ENCODE results near the gene FREY1.

The FREY1 gene

DNA sequence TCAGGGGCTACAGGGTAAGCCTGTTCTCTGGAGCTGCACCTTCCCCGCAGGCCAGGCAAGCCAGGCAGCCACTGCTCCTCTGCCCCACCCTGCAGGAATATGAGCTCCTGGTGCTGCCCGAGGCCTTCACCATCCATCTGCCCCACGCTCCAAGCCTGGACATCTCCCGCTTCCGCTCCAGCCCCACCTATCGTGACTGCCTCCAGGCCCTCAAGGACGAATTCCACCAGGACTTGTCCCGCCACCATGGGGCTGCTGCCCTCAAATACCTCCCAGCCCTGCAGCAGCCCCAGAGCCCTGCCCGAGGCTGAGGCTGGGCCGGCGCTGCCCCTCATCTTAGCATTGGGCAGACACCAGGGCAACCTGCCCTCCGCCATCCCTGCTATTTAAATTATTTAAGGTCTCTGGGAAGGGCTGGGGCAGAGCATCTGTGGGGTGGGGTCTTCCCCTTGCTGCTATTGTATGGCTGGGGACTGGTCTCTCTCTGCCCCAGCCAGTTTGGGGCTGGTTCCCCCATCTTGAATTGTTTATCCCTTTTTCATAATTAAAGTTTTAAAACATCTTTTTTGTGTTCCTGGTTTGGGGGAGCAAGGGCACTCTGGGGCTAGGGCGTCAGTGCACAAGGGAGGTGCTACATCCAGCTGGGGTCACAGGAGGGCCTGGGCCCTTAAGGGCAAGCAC is 21.6 kb upstream of the FREY1 start:
- DNase-seq (ENCODE audit: low read depth): no peak

DNA sequence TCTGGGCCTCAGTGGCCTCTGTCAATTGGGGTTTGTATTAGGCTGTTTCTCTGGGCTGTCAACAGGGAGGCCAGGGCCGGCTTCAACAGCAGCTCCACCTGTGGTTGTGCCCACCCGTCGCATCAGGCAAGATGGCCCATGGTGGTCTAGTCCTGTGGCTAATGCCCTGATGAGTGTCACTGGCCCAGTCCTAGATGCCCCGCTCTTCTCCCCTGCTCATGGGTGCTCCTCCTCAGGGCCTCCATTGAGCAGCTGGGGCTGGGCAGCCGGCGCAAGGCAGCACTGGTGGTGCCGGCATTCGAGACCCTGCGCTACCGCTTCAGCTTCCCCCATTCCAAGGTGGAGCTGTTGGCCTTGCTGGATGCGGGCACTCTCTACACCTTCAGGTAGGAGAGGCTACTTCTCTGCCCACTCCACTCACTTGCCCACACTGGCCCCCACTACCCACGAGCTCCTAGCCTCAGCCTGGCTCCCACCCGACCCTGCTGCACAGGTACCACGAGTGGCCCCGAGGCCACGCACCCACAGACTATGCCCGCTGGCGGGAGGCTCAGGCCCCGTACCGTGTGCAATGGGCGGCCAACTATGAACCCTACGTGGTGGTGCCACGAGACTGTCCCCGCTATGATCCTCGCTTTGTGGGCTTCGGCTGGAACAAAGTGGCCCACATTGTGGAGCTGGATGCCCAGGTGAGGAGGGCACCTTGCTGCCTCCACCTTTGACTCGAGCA is 20.8 kb upstream of the FREY1 start:
- no peak for DNase-seq (ENCODE audit: low read depth)

DNA sequence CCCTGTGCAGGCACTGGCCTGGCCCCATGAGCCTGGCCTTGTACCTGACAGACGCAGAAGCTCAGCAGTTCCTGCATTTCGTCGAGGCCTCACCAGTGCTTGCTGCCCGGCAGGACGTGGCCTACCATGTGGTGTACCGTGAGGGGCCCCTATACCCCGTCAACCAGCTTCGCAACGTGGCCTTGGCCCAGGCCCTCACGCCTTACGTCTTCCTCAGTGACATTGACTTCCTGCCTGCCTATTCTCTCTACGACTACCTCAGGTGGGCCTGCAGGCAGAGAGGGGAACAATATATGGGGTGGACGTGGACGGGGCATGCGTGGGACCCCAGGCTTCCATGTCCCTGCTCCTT is 20.2 kb upstream of the FREY1 start:
- no peak for DNase-seq (ENCODE audit: low read depth)

DNA sequence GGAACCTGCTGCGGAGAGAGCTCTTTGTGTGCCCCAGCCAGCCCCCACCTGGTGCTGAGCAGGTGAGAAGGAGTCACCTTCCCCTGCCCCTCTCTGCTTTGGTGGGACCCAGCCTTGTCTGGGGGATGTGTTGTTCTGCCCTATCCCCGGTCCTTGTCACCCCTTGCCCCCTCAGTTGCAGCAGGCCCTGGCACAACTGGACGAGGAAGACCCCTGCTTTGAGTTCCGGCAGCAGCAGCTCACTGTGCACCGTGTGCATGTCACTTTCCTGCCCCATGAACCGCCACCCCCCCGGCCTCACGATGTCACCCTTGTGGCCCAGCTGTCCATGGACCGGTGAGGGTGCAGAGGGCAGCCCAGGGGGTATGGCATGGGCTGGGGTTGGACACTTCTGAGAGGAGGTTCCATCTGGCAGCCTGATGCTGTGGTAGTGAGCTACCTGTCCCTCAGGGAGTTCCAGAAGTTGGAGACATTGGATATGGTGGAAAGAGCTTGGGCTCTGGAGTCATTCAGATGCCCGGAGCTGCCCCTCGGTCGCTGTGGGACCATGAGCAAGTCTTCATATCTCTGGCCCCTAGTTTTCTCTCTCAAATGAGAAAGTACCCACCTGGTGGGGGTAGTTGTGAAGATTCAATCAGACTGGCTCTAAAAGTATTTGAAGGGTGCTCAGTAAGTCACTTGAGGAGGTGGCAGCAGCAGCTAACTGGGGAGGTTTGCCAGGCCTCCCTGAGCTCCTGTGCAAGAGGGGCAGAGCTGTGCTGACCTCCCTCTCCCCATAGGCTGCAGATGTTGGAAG is 19.7 kb upstream of the FREY1 start:
- no peak for DNase-seq (ENCODE audit: low read depth)

DNA sequence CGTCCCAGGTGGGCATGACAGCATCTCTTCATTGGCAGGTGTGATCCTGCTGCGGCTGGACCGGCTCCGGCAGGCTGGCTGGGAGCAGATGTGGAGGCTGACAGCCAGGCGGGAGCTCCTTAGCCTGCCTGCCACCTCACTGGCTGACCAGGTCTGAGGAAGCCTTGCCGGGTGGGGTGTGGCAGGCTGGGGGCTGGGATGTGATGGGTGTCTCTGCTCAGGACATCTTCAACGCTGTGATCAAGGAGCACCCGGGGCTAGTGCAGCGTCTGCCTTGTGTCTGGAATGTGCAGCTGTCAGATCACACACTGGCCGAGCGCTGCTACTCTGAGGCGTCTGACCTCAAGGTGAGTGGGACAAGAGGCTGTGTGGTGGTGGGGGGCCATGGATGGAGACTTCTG is 18.9 kb upstream of the FREY1 start:
- DNase-seq (ENCODE audit: low read depth): no peak

DNA sequence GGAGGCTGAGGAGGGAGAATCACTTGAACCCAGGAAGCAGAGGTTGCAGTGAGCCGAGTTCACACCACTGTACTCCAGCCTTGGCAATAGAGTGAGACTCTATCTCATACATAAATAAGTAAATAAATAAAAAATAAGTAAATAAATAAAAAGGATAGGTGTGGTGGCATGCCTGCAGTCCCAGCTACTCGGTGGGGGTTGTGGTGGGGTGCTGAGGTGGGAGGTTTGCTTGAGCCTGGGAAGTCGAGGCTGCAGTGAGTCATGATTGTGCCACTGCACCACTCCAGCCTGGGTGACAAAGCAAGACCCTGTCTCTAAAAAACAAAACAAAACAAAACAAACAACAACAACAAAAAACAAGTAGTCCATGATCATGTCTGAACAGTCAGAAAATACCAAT is 18.5 kb upstream of the FREY1 start:
- DNase-seq (ENCODE audit: low read depth): no peak

DNA sequence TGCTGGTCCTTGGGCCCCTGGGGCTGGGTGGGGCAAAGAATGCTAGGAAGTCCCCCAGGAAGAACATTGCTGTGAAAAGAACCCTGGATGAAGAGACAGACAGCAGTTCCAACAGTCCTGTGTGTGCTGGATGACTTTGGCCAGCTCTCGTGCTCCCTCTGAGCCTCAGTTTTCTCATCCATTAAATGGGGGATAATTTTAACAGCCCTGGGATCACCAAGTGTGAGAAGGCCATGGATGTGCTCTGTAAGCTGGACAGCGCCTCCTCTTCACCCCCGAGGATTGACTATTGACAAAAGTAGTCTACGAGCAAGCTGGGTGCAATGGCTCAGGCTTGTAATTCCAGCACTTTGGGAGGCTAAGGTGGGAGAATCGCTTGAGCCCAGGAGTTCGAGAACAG is 17.9 kb upstream of the FREY1 start:
- DNase-seq (ENCODE audit: low read depth): no peak

DNA sequence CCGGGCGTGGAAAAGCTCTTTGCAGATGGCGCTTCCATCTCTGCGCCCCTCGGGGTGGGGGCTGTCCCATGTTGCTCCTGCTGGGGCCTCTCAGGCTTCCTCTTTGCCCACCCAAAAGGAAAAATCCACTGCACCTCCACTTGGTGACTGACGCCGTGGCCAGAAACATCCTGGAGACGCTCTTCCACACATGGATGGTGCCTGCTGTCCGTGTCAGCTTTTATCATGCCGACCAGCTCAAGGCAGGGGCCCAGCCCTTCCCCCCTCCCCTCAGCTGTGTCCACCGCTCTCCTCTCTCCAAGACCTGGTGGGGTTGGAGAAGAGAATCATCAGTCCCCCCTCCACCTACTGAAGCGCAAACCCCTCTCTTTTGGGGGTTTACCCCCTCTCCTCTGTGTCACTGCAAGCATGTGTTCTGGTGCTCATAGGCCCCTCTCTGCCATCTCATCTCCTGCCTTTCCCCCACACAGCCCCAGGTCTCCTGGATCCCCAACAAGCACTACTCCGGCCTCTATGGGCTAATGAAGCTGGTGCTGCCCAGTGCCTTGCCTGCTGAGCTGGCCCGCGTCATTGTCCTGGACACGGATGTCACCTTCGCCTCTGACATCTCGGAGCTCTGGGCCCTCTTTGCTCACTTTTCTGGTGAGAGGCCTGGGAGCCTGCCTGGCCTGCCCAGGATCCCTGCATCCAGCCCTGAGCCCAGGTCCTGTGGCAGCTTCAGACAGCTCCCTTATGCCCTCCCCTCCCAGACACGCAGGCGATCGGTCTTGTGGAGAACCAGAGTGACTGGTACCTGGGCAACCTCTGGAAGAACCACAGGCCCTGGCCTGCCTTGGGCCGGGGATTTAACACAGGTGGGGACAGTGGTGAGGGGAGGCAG is 17.2 kb upstream of the FREY1 start:
- no peak for DNase-seq (ENCODE audit: low read depth)

DNA sequence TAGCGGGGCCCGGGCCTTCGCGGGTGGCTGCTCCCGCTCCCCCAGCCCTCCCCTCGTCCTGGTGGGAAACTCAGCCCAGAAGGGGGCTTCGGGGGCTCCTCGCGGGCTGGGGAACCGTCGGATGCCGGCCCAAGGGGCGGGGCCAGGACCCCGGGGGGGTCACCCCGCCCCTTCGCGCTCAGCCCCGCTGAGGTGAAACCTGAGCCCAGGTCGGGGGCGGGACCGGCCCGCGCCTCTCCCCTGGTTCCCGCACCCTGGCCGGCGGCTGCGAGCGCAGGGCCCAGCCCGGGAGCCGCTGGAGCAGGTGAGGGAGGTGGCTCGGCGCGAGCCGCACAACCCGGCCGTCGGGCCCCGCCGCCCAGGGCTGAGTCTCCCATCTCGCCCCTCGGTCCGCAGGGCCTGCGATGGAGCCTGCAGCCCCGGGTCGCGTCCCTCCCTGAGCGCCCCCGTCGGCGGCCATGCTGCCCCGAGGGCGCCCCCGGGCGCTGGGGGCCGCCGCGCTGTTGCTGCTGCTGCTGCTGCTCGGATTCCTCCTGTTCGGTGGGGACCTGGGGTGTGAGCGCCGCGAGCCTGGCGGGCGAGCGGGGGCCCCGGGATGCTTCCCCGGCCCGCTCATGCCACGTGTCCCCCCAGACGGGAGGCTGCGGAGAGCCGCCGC is 15.5 kb upstream of the FREY1 start, which contains the start of gene LARGE2:
LARGE2 (plus strand) TSS at position 232 of the 658 bp plus-strand sequence; CDS start at position 459, 227 bp downstream.
- no peak for DNase-seq (ENCODE audit: low read depth)

DNA sequence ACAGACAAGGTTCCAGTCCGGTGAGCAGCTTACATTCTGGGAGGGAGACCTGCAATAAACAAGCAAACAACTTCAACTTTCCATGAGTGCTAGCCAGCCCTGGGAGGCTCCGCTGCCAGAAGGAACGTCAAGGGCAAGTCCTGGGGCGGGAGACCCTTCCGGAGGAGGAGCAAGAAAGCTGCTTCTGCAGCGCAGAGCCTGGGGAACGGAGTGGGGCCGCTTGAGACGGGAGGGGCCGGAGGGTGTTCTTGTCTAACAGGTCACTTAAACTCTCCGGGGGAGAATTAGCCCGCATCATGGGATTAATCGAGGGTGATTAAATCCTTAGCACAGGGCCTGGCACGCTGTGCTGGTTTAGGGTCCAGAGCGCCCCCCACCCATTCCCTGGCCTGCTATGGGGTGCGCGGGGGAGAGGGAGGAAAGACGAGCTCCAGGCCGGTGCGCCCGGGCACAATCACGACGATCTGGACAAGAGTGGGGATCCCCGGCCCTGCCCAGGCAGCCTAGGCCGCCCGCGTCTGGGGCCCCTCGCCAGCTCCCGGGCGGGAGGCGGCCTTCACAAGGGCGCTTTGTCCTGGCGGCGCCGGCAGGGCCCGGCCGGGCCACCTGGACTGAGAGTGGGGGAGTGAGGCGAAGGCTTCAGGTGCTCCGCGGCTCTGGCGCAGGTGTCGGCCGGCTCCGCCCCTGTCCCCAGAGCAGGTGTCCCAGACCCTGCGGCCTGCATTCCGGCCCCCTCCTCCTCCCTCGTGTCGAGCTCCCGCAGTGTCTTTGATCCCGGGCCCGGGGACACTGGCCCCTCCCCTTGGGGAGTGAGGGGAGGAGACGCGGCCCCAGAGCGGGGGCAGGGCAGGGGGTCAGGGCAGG is 14.7 kb upstream of the FREY1 start:
- DNase-seq (ENCODE audit: low read depth): no peak

DNA sequence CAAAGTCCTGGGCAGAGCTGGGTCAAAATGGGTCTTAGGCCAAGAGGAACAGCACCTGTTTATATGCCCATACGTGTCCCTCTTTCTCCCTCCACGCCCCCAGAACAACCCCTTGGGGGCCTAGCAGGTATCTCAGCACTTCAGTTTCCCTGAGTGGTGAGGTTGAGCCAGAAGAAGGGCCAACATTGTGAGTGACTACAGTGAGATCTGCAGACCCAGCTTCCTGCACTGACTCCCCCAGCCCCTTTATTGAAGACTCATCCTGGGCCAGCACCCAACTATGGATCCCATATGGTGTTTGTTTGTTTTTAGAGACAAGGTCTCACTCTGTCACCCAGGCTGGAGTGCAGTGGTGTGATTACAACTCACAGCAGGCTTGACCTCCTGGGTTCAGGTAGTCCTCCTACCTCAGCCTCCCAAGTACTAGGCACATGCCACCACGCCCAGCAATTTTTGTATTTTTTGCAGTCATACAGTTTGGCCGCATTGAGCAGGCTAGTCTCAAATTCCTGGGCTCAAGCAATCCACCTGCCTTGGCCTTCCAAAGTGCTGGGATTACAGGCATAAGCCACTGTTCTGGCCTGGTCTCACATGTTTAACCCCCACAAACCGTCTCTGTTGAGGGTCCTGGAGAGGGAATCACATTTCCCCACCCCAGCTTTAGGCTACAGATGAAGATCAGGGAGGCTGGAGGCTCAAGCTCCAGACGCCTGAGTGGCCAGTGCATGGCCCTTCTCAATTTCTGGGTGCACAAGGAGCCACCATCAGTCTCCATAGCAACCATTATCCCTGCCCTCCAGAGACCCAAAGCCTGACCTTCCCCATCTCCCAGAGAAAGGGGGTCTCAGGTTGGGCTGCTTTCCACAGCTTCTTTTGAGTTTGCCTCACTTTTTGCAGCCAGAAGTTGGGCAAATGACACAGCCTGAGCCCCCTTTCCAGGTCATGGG is 13.7 kb upstream of the FREY1 start:
- no peak for DNase-seq (ENCODE audit: low read depth)

DNA sequence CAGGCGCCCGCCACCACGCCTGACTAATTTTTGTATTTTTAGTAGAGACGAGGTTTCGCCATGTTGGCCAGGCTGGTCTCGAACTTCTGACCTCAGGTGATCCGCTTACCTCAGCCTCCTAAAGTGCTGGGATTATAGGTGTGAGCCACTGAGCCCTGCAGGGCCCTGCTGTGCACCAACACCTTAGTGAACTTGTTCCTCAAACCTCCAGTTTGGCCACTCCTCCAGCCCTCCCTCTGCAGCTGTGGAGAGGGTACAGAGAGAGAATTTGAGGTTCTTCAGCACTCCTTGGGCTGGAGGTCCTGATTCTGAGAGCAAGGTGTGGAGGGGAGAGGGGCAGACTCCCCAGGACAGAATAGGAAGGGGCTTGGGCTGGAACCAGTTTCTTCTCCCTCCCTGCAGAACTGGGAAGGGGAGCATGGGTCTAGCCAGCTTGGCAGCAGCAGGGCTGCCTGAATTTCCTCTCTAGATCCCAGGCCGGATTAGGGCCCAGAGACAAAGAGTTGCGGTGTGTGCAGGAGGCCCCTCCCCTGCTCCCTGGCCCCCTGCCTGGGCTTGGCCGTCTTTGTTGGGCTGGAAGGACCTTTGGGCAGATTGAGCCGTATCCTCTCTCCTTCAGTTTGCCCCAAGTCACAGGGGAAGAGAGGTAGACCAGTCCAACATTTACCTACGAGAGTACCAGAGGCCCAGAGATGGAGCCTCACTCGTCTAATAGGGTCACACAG is 12.9 kb upstream of the FREY1 start:
- DNase-seq (ENCODE audit: low read depth): no peak

DNA sequence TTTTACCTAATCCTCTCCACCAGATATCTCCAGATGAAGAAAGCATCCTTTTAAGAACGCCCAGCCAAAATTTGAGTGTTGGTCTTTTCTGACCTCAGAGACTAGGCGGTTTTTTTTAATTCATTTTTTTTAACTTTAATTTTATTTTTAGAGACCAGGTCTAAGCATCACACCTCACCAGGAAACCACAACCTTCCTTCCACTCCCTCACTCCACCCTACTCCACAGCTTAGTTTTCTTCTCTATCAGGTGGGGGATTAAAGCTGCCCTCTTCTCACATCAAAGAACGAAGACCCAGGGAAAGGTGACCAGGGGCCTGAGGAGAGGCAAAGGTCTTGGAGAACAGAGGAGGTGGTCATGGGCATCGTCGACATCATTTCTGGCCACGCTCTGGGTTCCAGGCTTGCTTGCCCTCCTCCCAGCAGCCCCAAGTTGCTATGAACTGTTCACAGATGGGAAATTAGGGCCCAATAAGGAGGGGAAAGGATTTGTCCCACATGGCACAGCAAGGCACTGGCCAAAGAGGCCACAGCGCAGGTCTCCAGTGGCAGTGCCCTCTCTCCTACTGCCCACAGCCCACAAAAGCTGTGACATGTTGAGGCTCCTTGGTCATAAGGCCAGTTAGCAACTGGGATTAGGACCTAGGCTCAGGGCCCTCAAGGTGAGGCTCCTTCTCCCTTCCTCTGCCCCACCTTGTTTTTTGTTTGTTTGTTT is 12.0 kb upstream of the FREY1 start:
- DNase-seq (ENCODE audit: low read depth): no peak

DNA sequence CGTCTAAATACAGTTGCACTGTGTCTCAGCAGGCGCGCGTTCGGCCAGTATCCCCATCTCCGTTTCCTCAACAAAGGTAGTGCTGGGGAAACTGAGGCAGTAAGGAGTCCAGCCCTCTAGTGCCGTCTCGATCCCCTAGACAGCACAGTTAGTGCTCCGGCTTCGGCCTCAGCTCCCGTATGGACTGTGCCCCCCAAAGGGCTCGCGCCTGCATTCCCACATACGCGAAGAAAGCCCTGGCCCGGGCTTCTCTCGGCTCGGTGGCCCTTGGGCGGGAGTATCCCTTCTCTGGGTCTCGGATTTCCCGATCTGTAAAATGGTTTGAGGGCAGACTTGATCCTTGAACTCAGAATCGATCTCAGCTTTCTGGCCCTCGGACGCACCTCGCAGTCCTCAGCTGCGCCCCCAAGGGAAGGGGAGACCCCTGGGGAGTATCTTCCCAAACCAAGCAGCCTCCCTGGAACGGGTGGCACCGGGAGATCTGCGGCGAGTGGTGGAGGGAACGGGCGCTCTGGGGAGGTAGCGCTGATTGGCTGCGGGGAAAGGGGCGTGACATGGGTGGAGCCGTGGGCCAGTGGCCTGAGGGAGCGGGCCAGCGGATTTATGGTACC is 11.4 kb upstream of the FREY1 start:
- peak; percentile 59 for DNase-seq (ENCODE audit: low read depth)

DNA sequence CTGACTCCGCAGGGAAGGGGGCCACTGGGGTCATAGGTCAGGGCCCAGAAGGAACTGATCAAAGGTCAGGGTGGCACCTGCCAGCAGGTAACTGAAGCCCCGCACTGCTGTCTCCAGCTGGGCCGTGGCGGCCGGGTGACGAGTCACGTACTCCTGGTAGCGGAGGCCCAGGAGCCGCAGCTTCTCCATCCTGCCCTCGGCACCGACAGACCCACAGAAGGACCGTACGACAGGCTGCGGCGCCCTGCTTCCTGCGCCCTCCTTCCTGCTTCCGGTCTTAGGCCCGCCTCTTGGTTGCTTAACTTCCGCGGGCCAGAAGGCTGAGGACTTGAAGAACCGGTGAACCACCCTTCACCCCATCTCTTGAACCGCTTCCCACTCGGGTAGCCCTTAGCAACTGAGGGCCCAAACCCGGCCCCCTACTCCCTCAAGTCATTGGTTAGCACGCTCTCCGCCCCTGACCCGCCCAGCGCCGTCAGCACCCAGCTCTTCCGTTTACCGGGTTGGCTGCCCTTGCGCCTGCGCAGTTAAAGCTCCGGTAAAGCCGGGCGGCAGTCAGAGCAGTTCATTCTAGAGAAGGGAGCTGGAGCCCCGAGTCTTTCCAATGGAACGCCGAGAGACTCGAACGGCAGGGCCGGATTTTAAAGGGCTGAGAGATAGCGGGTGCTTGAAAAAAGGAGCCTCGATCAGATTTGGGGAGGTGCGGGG is 10.7 kb upstream of the FREY1 start, which contains the start of gene PEX16:
PEX16 (minus strand) TSS at position 255 of the 708 bp plus-strand sequence; CDS start at position 189, 66 bp downstream.
- peak; percentile 92 for DNase-seq (ENCODE audit: low read depth)

DNA sequence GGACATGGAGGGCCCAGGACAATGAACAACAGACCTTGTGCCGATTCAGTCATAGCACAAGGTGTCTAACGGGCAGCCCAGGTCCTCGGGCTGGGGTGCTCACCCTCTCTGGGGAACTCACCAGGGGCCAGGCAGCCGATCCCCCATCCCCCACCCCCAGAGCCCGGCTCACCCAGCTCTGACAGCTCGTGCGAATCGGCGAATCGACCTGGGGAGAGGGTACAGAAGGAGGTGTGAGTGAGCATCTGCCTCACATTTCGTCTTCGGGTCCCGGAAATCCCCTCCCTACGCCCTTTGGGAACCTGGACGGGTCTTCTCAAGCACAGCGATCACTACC is 10.2 kb upstream of the FREY1 start:
- no peak for DNase-seq (ENCODE audit: low read depth)

DNA sequence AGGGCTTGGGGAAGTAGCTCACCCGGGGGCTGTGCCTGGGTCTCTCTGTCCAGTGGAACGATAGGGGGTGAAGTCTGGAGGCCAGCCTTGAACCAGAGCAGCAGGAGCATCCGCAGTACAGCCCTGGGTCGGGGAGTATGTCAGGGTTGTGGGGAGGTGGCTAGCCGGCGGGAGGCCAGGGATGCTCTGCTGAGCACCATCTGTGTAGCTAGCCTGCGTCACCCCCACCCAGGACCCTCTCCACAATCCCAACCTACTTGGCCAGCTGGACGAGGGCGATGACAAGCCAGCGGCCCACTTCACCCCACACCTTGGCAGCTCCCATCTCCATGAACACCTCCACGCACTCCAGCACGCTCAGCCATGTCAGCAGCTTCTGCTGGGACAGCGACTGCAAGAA is 8.4 kb upstream of the FREY1 start:
- no peak for DNase-seq (ENCODE audit: low read depth)
